OCI-LY7 (cell line): ENCODE data around the gene SCG3.
"Not testable (repeated sequence)": the region's sequence is repeated elsewhere in the genome, so short reads cannot be mapped to it uniquely, and the experiment has no call there.

Source experiments
- EZH2phosphoT487 ChIP-seq: fragments of 200-600 bp; sonication (generic); IDR thresholded peaks from 2 replicates; pipeline ENCODE4 v1.6.1; 2018; ENCODE audit warnings: low read depth, borderline replicate concordance, mild to moderate bottlenecking, mixed run types, antibody characterized with exemption, low read length, moderate library complexity, mixed read lengths
- TF ChIP-seq, protein P1 (sequence below): fragments of 200-600 bp; sonication (generic); conservative IDR thresholded peaks from 2 replicates; pipeline ENCODE4 v1.5.1; 2014; ENCODE audit warnings: mild to moderate bottlenecking, antibody characterized with exemption, low read length, moderate library complexity, mixed read lengths

GRCh38 chr15:51648101-51648500, 33.2 kb upstream of the SCG3 start:
- TF ChIP-seq, protein P1, sequence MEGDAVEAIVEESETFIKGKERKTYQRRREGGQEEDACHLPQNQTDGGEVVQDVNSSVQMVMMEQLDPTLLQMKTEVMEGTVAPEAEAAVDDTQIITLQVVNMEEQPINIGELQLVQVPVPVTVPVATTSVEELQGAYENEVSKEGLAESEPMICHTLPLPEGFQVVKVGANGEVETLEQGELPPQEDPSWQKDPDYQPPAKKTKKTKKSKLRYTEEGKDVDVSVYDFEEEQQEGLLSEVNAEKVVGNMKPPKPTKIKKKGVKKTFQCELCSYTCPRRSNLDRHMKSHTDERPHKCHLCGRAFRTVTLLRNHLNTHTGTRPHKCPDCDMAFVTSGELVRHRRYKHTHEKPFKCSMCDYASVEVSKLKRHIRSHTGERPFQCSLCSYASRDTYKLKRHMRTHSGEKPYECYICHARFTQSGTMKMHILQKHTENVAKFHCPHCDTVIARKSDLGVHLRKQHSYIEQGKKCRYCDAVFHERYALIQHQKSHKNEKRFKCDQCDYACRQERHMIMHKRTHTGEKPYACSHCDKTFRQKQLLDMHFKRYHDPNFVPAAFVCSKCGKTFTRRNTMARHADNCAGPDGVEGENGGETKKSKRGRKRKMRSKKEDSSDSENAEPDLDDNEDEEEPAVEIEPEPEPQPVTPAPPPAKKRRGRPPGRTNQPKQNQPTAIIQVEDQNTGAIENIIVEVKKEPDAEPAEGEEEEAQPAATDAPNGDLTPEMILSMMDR = not testable (repeated sequence)
- not testable (repeated sequence) for TF ChIP-seq EZH2phosphoT487
